GM19023 (cell line): ENCODE measurements around the gene SEC14L1.
"Not testable (repeated sequence)": the region's sequence is repeated elsewhere in the genome, so short reads cannot be mapped to it uniquely, and the experiment has no call there.

Experiments
- ATAC-seq: cut with Tn5 transposase; IDR thresholded peaks from one replicate; pipeline ENCODE4 v1.9.1; 2021; ENCODE audit warnings: mild to moderate bottlenecking, moderate library complexity; ENCODE audit not compliant: unreplicated experiment

The SEC14L1 gene

GRCh38 chr17:77140166-77140877 is 447 bp upstream of the SEC14L1 start:
- peak; percentile 84 for ATAC-seq

DNA sequence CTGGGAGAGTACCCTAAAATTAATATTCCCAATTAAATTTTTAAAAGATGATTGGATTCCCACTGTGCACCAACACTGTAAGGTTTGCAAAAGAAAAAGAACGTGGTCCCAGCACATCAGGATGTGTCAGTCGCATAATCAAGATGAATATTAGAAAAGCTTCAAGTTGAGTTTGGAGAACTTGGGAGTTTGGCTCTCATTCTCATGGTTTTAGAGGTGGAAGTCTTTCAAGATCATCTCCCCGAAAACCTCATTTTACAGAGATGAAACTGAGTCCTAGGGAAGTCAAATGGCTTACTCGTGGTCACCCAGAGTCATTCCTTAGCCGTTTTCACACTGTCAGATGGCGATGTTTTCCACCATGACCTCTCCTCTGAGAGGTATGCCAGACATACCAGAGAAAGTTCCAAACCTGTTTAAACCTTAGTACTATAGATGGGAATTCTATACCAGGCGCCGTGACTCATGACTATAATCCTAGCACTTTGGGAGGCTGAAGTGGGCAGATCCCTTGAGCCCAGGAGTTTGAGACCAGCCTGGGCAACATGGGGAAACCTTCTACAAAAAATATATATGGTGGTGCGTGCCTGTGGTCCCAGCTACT is 1.2 kb downstream of the SEC14L1 start:
- no peak for ATAC-seq

DNA sequence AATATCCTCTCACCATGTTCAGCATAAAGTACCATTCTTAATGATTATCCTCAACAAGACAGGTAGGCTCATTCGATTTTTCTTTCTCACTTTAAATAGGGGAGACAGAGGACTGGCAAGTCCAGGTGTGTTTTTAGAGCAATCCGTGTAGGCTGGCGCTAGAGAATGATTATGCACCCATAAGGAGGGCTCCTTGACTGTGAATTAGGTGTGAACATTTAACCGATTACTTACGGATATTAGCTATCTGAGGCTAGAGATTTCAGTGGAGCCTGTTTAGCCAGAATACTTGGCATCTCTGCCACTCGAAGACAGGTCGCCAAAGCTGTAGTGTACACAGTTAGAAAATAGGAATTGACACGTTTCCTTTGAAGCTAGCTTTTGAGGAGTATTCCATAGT is 1.9 kb downstream of the SEC14L1 start:
- no peak for ATAC-seq

- ATAC-seq, result no peak
Measured at GRCh38 chr17:77143306-77143705, 2.5 kb downstream of the SEC14L1 start.

GRCh38 chr17:77144227-77144626 is 3.5 kb downstream of the SEC14L1 start:
- ATAC-seq, result no peak

DNA sequence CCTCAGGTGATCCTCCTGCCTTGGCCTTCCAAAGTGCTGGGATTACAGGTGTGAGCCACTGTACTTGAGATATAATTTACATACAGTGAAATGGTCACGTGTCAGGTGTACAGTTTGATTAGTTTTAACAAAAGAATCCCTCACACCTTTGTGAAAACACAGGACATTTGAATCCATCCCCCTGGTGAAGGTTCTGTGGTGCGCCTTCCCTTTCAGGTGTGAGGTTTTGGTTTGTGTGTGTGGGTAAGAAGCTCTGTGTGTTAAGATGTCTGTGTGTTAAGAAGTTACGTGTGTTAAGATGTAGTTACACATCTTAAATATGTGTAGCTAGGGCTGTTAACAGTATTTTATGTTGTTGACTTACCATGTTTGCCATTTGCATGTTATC is 4.4 kb downstream of the SEC14L1 start:
- no peak for ATAC-seq

DNA sequence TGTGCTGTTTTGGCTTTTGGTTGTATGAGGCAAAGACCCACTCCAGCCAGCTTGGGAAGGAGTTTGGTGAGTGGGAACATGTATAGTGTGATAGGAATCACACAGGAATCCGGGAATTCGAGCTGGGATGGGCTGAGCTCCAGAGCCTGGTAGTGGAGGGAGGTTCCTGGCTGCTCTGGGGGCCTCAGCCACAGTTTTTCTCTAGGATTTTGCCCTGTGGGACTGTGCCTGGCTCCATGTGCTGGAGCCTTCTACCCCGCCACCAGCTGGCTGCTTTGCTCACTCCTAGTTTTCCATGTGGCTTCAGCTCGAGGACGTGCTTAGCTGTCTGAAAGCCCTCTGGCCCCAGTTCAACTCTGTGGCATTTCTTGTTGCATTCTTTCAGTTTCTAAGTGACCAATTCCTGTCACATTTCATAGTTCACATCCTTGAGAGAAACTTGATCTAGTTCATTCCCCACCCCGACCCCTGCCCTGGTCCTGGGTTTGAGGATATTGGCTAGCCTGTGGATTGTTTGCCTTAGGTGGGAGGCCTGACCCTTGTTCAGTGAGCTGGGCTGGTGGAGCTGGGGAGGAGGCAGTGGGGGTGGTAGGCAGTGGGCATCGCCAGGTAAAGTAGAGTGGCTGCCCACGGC is 5.0 kb downstream of the SEC14L1 start:
- no peak for ATAC-seq

GRCh38 chr17:77146246-77146632 is 5.5 kb downstream of the SEC14L1 start:
- no peak for ATAC-seq

DNA sequence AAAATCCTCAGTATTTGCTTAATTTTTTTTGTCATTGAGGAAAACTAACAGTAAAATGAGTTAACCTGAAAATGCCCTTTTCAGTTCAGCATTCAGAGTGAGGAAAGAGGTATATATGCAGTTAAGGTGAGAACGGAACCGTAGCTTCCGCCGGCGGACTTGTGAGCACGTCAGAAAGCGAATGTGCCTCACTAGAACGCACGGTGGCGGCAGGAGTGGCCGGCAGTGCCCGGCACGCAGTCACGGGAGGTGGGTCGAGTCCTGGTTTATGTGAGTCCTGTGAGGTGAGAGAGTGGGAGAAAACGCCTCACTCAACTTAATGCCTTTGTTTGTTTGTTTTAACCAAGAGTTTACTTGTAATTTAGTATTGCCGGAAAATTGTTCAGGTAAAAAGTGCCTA is 6.1 kb downstream of the SEC14L1 start:
- no peak for ATAC-seq

DNA sequence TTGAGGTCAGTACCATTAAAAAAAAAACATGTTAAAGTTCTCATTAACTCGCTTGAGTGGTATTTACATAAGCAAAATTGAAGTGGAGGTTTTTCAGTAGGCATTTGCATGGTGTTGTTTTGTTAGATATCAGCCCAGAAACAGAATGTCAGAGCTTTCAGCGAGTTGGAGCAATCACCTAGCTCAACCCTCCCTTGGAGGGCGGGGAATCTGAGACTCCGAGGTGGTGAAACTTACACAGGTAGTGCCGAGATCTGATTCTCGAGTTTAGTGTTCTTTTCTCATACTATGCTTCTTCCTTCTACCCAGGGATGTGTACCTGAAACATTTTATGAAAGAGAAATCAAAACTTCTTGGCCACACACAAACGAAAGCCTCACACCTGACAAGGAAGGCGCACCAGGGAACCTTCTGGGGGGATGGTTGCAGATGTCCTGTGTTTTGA is 6.6 kb downstream of the SEC14L1 start:
- ATAC-seq, result no peak

DNA sequence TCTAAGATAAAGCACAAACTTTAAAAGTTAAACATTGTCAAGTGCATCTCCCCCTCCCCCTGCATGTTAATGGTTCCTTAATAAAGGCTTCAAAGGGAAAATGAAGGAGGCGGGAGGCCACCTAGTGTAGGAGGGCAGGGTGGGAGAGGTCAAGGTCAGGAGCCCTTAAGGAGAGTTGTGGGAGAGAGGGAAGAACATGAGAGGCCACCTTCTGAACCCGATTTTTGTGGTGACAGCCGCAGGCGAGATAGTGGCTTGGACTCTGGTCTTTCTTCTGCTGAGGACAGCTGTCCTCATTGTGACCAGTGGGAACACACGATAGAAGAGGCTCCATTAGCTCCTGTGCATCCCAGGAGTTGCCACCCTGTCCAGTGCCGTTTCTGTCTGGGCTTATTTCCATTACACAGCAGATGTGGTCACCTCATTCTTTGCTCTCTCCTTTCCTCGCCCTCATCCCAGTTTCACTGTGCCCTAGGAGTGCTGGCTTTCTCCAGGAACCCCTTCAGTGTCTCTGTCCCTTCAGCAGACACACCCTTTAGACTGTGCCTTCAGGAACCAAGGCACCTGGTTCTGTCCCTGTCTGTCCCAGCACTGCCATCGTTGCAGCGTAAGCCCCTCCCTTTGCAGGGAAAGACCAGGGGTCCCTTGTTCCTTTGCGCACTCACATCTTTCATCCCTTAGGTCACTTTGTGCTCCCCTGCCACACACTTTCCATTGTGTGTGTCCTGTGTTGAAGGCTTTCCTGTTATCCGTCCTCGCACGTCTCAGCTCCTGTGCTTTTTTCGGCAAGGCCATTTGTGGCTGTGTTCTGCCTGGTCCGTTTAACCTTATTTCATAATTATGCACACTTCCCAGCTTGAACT is 7.5 kb downstream of the SEC14L1 start:
- no peak for ATAC-seq

DNA sequence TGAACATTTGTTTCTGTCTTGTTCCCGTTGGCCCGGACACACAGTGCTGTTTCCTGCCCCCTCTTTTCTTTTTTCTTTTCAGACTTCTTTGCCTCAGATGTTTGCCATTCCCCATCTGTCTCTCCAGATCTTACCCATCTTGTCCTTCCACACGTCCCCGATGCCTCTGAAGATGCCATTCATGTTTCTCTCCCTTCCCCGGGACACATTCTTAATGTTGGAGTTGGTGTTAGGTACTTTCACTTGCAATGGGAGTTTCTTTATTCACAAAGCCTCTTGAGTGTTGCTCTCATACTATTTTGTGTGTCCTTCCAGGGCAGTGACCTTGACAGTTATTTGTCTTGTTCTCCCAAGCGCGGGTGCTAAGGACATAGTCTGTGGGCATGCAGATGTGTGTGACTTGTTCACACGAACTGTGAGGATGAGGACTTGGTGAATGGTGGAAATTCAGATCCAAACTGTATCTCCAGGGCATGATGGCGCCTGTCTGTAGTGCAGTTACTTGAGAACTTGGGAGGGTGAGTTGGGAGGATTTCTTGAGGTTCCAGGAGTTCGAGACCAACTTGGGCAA is 8.3 kb downstream of the SEC14L1 start:
- ATAC-seq, result no peak

DNA sequence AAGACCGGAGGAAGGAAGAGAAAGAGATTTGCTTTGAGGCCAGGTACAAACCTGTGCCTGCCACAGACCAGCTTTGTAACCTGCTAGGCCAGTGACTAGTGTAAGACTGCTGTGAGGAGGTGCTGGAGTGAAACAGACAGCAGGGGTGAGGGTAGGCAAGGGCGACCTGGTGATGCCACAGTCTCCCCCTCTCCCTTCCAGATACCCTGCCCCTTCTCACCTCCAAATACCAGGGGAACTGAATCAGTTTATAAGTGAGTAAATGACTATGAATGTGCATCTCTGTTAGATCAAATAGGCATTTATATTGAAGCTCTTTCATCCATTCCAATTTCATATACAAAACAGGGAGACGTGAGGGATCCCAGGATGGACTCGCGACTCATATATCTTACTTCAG is 9.4 kb downstream of the SEC14L1 start:
- no peak for ATAC-seq

GRCh38 chr17:77151186-77151585 is 10.4 kb downstream of the SEC14L1 start:
- no peak for ATAC-seq

DNA sequence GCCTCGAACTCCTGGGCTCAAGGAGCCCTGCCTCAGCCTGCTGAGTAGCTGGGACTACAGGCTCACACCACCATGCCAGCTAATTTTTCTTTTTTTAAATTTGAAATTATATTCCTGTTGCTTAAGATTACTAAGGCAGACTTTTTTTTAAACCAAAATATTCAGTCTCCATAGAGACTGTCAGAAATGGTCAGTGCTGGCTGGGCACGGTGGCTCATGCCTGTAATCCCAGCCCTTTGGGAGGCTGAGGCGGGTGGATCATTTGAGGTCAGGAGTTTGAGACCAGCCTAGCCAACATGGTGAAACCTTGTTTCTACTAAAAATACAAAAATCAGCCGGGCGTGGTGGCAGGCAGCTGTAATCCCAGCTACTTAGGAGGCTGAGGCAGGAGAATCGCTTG is 11.3 kb downstream of the SEC14L1 start:
- ATAC-seq, result not testable (repeated sequence)

DNA sequence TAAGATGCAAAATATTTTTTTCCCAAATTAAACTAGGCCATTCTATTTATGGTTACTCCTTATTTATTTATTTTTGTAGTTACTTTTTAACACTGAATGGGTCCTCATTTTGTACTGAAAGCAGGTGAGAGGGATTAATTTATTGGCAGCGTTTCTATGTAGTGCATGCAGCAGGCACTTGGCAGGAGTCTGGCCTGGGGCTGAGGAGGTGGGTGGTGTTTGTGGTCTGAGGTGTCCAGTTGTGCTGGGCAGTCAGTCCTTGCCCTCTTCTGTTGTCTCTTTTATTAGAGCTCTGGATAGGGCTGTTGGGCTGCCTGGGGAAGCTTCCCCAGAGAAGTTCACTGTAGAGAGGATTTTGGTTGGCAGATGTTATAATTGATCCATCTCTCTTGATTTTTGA is 12.7 kb downstream of the SEC14L1 start:
- no peak for ATAC-seq

- no peak for ATAC-seq
Measured at GRCh38 chr17:77153999-77154586, 13.3 kb downstream of the SEC14L1 start.

DNA sequence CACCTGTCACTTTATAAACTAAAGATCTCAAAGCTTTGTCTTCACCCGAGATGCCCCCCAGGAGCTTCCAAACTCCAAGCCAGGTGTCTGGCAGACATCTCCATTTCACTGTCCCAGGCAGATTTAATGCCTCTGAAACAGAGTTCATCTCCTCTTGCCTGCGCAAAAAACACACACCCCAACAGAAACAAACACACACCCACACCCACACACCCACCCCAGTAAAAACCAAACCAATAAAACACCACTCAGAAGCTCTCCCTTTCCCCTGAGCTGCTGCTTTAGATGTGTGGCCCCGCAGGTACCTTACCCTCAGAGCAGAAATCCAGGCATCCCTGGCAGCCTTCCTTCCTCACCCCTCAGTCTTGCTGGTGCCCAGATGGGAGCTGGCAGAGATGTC is 14.4 kb downstream of the SEC14L1 start:
- no peak for ATAC-seq

GRCh38 chr17:77157766-77158165 is 17.0 kb downstream of the SEC14L1 start:
- ATAC-seq, result not testable (repeated sequence)

GRCh38 chr17:77160091-77160874 is 19.5 kb downstream of the SEC14L1 start:
- no peak for ATAC-seq
